HEK293T (cell line): ENCODE data around the gene FARP1.
A peak's percentile ranks its signal among the peaks of the same experiment; 100 is the strongest.
"Not testable (repeated sequence)": the region's sequence is repeated elsewhere in the genome, so short reads cannot be mapped to it uniquely, and the experiment has no call there.

ENCODE experiments used
- CTCF ChIA-PET: fragments of 350-600 bp; formaldehyde crosslinking; extraction: SDS; loops from one replicate; lab custom pipeline; 2021; ENCODE audit warnings: antibody characterized with exemption, inconsistent platforms; lab: Yijun Ruan, JAX
- POLR2A ChIA-PET: fragments of 350-600 bp; formaldehyde crosslinking; extraction: SDS; loops from one replicate; lab custom pipeline; 2020; ENCODE audit warnings: antibody characterized with exemption, inconsistent platforms; lab: Yijun Ruan, JAX
- DNase-seq: peaks from one replicate; pipeline ENCODE4 v3.0.0; 2012; ENCODE audit warnings: mixed read lengths; ENCODE audit errors: extremely low spot score
- ARNT ChIP-seq: fragments of 450-650 bp; IDR thresholded peaks from 2 replicates; pipeline ENCODE4 v1.6.1; 2017; ENCODE audit warnings: mild to moderate bottlenecking
- BHLHE40 ChIP-seq: fragments of 450-650 bp; IDR thresholded peaks from 2 replicates; pipeline ENCODE4 v1.6.1; 2016; ENCODE audit warnings: mild to moderate bottlenecking, moderate library complexity, borderline replicate concordance
- CTBP1 ChIP-seq: fragments of 450-650 bp; IDR thresholded peaks from 2 replicates; pipeline ENCODE4 v1.6.1; 2016; ENCODE audit warnings: borderline replicate concordance
- ELF4 ChIP-seq: fragments of 450-650 bp; IDR thresholded peaks from 2 replicates; pipeline ENCODE4 v1.6.1; 2017; ENCODE audit warnings: antibody characterized with exemption
- FOXA1 ChIP-seq: fragments of 450-650 bp; IDR thresholded peaks from 2 replicates; pipeline ENCODE4 v1.6.1; 2016; ENCODE audit warnings: mild to moderate bottlenecking
- FOXK2 ChIP-seq: fragments of 450-650 bp; IDR thresholded peaks from 2 replicates; pipeline ENCODE4 v1.6.1; 2016; ENCODE audit warnings: mild to moderate bottlenecking
- FOXM1 ChIP-seq: fragments of 450-650 bp; IDR thresholded peaks from 2 replicates; pipeline ENCODE4 v1.6.1; 2017; ENCODE audit warnings: mild to moderate bottlenecking, borderline replicate concordance
- HDGF ChIP-seq: fragments of 450-650 bp; IDR thresholded peaks from 2 replicates; pipeline ENCODE4 v1.6.1; 2017; ENCODE audit warnings: antibody characterized with exemption, borderline replicate concordance
- L3MBTL2 ChIP-seq: fragments of 450-650 bp; conservative IDR thresholded peaks from 2 replicates; pipeline ENCODE4 v1.6.1; 2016; ENCODE audit warnings: mild to moderate bottlenecking
- LEF1 ChIP-seq: fragments of 450-650 bp; IDR thresholded peaks from 2 replicates; pipeline ENCODE4 v1.6.1; 2017; ENCODE audit warnings: mild to moderate bottlenecking, borderline replicate concordance
- NFRKB ChIP-seq: fragments of 450-650 bp; IDR thresholded peaks from 2 replicates; pipeline ENCODE4 v1.6.1; 2016; ENCODE audit warnings: mild to moderate bottlenecking, moderate library complexity
- PKNOX1 ChIP-seq: fragments of 450-650 bp; IDR thresholded peaks from 2 replicates; pipeline ENCODE4 v1.6.1; 2016
- SP1 ChIP-seq: fragments of 450-650 bp; IDR thresholded peaks from 2 replicates; pipeline ENCODE4 v1.6.1; 2017
- SUZ12 ChIP-seq: fragments of 450-650 bp; IDR thresholded peaks from 2 replicates; pipeline ENCODE4 v1.6.1; 2016; ENCODE audit warnings: mild to moderate bottlenecking
- TARDBP ChIP-seq: fragments of 450-650 bp; IDR thresholded peaks from 2 replicates; pipeline ENCODE4 v1.6.1; 2016
- ZNF384 ChIP-seq: fragments of 450-650 bp; IDR thresholded peaks from 2 replicates; pipeline ENCODE4 v1.6.1; 2016

Gene FARP1

GRCh38 chr13:98366443-98366842 lies 223.5 kb downstream of the FARP1 start:
- POLR2A ChIA-PET = no interaction called here
- TF ChIP-seq FOXM1 = no peak
- TF ChIP-seq TARDBP = no peak
- TF ChIP-seq CTBP1 = no peak
- no peak for TF ChIP-seq ELF4
- TF ChIP-seq SUZ12 = no peak
- no peak for TF ChIP-seq ZNF384
- no peak for TF ChIP-seq BHLHE40
- TF ChIP-seq L3MBTL2 = no peak
- TF ChIP-seq HDGF = no peak
- TF ChIP-seq NFRKB = no peak
- no peak for DNase-seq
- CTCF ChIA-PET = no interaction called here

DNA sequence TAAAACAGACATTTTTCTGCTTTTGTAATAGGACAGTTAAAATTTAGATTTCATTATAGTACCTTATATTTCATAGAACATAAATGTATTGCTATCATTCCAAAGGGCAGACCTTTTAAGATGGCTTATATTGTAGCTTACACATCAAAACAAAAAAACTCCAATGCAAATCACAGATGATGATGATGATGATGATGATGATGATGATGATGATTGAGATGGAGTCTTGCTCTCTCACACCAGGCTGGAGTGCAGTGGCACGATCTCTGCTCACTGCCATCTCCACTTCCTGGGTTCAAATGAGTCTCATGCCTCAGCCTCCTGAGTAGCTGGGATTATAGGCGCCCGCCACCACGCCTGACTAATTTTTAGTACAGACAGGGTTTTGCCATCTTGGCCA lies 224.1 kb downstream of the FARP1 start:
- POLR2A ChIA-PET = no interaction called here
- TF ChIP-seq HDGF (no peak), ZNF384 (no peak), PKNOX1 (no peak), ARNT (no peak), ELF4 (no peak), FOXK2 (no peak), FOXM1 (no peak), LEF1 (no peak), CTBP1 (no peak), SUZ12 (no peak), FOXA1 (no peak), BHLHE40 (no peak), NFRKB (no peak), L3MBTL2 (no peak), TARDBP (no peak), SP1 (no peak)
- no peak for DNase-seq
- CTCF ChIA-PET = no interaction called here

DNA sequence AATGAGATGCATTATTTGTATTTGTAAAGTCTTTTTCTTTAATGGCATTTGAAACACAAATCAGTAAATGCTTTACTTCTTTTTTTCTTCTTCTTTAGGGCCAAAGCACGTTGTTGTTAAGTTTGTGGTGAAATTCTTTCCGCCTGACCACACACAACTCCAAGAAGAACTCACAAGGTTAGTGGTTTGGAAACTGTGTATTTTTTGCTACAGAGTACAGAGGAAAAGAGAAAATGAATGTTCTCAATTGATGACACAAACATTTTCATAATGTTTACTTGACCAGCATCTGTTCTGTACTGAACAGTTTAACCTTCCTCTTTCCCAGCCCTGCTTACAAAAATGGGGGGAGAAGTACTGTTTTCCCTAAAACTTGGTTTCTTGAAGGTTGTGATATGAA lies 225.1 kb downstream of the FARP1 start:
- POLR2A ChIA-PET = no interaction called here
- TF ChIP-seq SP1 (no peak), SUZ12 (no peak), FOXM1 (no peak), TARDBP (no peak), BHLHE40 (no peak), ELF4 (no peak), ZNF384 (no peak), CTBP1 (no peak)
- CTCF ChIA-PET = no interaction called here
- DNase-seq = no peak

- DNase-seq, CTCF ChIA-PET, POLR2A ChIA-PET: not testable (repeated sequence)
These were observed 226.6 kb downstream of the FARP1 start for GRCh38 chr13:98369520-98369919.

DNA sequence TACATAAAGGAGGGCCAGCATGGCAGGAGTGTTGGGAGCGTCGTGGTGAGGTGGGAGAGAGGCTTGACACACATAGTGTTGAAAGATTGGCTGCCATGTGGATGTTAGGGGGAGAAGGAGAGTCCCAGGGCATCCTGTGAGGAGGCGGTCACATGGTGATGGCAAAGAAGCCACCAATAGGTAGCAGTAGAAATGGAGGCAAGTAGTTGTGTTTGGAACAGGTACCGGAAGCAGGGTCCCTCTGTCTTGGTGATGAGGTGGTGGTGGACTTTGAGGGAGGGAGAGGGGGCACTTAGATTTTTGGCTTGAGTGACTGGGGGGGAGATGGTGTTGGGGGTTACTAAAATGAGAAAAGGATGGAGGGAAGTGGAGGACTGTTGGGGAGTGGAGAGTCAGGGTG lies 227.4 kb downstream of the FARP1 start:
- DNase-seq = no peak
- CTCF ChIA-PET = no interaction called here
- POLR2A ChIA-PET = no interaction called here
- TF ChIP-seq BHLHE40 = no peak
- no peak for TF ChIP-seq FOXA1
- no peak for TF ChIP-seq FOXK2
- no peak for TF ChIP-seq SUZ12

- CTCF ChIA-PET = interaction anchor here (0.5 to 0.6 kb wide), 2 partner anchors 217 to 283 kb away, joined by 3 read pairs; no protein-coding TSS in a partner anchor
- no peak for DNase-seq
- no peak for TF ChIP-seq BHLHE40
- no peak for TF ChIP-seq FOXK2
- no peak for TF ChIP-seq PKNOX1
- no peak for TF ChIP-seq HDGF
- POLR2A ChIA-PET = no interaction called here
These were observed 228.1 kb downstream of the FARP1 start for GRCh38 chr13:98370806-98371515.

GRCh38 chr13:98371516-98372023 lies 228.7 kb downstream of the FARP1 start:
- no peak for DNase-seq
- ChIA-PET POLR2A (no interaction called here), CTCF (interaction anchor here (0.5 to 0.6 kb wide), 2 partner anchors 217 to 282 kb away, joined by 3 read pairs; no protein-coding TSS in a partner anchor)
- TF ChIP-seq LEF1 (no peak), FOXA1 (no peak), ELF4 (no peak)

- CTCF ChIA-PET = no interaction called here
- peak; percentile 10 for DNase-seq
- POLR2A ChIA-PET = no interaction called here
These were observed 230.0 kb downstream of the FARP1 start for GRCh38 chr13:98372876-98373275.

More at GRCh38 chr13:98372876-98373275, 230.0 kb downstream of the FARP1 start:
- TF ChIP-seq HDGF (no peak), LEF1 (no peak), SUZ12 (no peak), PKNOX1 (no peak), ZNF384 (no peak), FOXK2 (no peak), FOXM1 (no peak), BHLHE40 (no peak), SP1 (no peak), ARNT (no peak), CTBP1 (no peak), ELF4 (no peak)
